ENCODE measurements around the gene ADGRG6. TPM values are rescaled to one million over a fixed set of nuclear protein-coding genes. Genes with fewer than 3 reads are reported as not detected.
"Not testable (repeated sequence)": the region's sequence is repeated elsewhere in the genome, so short reads cannot be mapped to it uniquely, and the experiment has no call there.

The ADGRG6 gene
- total RNA-seq, 4 donors from 2014 or later = 56.6 to 147 (median 69.1) TPM

- no peak overlapping the region for H3K4me3 ChIP-seq
Measured at GRCh38 chr6:142446576-142446975, 144.8 kb downstream of the ADGRG6 start.

GRCh38 chr6:142448091-142448729 lies 146.4 kb downstream of the ADGRG6 start:
- DNase-seq (ENCODE audit: low spot score in 2 of 2) = no peak
- H3K27me3 ChIP-seq = no peaks in the 10 kb centered on the region
- H3K4me3 ChIP-seq = no peak overlapping the region
- no peak overlapping the region for H3K27ac ChIP-seq
- no peaks in the 10 kb centered on the region for H3K4me1 ChIP-seq
- no peaks in the 10 kb centered on the region for H3K9me3 ChIP-seq
- WGBS = 100% methylated on average over 4 of the region's 4 CpGs
- TF ChIP-seq EP300 (IDR thresholded peaks at IDR 0.05) (no peak), POLR2AphosphoS5 (IDR thresholded peaks at IDR 0.05) (no peak), CTCF (IDR thresholded peaks at IDR 0.05) (no peak), POLR2A (IDR thresholded peaks at IDR 0.05) (no peak)
- H3K36me3 ChIP-seq = no peaks in the 10 kb centered on the region

More at GRCh38 chr6:142446576-142446975, 144.8 kb downstream of the ADGRG6 start:
- no peak for DNase-seq (ENCODE audit: low spot score in 2 of 2)
- 89% methylated on average over 4 of the region's 4 CpGs for WGBS
- Histone ChIP-seq H3K27me3 (no peaks in the 10 kb centered on the region), H3K4me1 (no peaks in the 10 kb centered on the region), H3K27ac (no peak overlapping the region), H3K36me3 (no peaks in the 10 kb centered on the region), H3K9me3 (no peaks in the 10 kb centered on the region)
- TF ChIP-seq CTCF (IDR thresholded peaks at IDR 0.05) (no peak), EP300 (IDR thresholded peaks at IDR 0.05) (no peak)

DNA sequence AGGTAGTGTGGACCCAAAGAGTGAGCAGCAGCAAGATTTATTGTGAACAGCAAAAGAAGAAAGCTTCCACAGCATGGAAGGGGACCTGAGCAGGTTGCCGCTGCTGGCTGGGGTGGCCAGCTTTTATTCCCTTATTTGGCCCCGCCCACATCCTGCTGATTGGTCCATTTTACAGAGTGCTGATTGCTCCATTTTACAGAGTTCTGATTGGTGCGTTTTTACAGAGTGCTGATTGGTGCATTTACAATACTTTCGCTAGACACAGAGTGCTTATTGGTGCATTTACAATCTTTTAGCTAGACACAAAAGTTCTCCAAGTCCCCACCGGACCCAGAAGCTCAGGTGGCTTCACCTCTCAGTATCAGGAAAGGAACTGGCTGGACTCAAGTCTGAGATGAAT lies 149.0 kb downstream of the ADGRG6 start:
- not testable (repeated sequence) for DNase-seq (ENCODE audit: low spot score in 2 of 2); H3K27me3 ChIP-seq; H3K4me3 ChIP-seq; H3K9me3 ChIP-seq; H3K27ac ChIP-seq; H3K4me1 ChIP-seq; H3K36me3 ChIP-seq
- 90% methylated on average over 5 of the region's 5 CpGs for WGBS

DNA sequence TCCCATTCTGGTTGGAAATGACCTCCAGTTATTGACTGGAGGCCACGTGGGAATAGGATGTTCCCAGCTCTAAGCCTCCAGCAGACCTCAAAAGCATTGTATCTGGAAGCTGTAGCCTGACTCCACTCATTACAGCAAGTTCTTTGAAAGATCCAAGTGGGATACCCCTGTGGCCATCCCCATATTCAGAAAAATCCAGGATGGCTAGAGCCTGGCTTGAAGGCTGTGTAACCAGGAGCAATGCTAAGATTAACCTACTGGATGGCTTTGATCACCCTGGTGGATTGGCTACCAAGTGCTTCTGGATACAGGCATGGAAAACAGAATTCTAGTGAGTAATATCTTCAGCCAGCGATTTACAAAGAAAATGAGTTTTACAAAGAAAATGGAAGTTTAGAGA lies 151.2 kb downstream of the ADGRG6 start:
- 80% methylated on average over 2 of the region's 2 CpGs for WGBS
- Histone ChIP-seq H3K4me3 (no peak overlapping the region), H3K27ac (no peak overlapping the region), H3K4me1 (no peaks in the 10 kb centered on the region), H3K36me3 (no peaks in the 10 kb centered on the region), H3K27me3 (no peaks in the 10 kb centered on the region), H3K9me3 (no peaks in the 10 kb centered on the region)
- no peak for DNase-seq (ENCODE audit: low spot score in 2 of 2)
- TF ChIP-seq EP300 (IDR thresholded peaks at IDR 0.05) (no peak), POLR2A (IDR thresholded peaks at IDR 0.05) (no peak), CTCF (IDR thresholded peaks at IDR 0.05) (no peak), POLR2AphosphoS5 (IDR thresholded peaks at IDR 0.05) (no peak)

DNA sequence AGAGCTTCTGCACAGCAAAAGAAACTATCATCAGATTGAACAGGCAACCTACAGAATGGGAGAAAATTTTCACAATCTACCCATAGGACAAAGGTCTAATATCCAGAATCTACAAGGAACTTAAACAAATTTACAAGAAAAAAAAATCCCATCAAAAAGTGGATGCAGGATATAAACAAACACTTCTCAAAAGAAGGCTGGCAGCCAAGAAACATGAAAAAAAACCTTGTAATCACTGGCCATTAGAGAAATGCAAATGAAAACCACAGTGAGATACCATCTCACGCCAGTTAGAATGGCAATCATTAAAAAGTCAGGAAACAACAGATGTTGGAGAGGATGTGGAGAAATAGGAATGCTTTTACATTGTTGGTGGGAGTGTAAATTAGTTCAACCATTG lies 152.4 kb downstream of the ADGRG6 start:
- not testable (repeated sequence) for H3K36me3 ChIP-seq; H3K4me1 ChIP-seq; H3K9me3 ChIP-seq; H3K27ac ChIP-seq; H3K4me3 ChIP-seq; H3K27me3 ChIP-seq; DNase-seq (ENCODE audit: low spot score in 2 of 2)
- 68% methylated on average over 1 of the region's 1 CpG for WGBS

DNA sequence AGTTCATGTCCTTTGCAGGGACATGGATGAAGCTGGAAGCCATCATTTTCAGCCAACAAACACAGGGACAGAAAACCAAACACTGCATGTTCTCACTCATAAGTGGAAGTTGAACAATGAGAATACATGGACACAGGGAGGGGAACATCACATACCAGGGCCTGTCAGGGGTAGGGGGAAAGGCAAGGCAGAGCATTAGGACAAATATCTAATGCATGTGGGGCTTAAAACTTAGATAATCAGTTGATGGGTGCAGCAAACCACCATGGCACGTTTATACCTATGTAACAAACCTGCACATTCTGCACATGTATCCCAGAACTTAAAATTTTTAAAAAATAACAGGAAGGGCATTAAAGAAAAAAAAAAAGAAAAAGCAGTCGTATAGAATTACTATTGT lies 153.0 kb downstream of the ADGRG6 start:
- 78% methylated on average over 2 of the region's 2 CpGs for WGBS
- not testable (repeated sequence) for DNase-seq (ENCODE audit: low spot score in 2 of 2); H3K4me1 ChIP-seq; H3K27me3 ChIP-seq; H3K36me3 ChIP-seq; H3K4me3 ChIP-seq; H3K9me3 ChIP-seq; H3K27ac ChIP-seq

DNA sequence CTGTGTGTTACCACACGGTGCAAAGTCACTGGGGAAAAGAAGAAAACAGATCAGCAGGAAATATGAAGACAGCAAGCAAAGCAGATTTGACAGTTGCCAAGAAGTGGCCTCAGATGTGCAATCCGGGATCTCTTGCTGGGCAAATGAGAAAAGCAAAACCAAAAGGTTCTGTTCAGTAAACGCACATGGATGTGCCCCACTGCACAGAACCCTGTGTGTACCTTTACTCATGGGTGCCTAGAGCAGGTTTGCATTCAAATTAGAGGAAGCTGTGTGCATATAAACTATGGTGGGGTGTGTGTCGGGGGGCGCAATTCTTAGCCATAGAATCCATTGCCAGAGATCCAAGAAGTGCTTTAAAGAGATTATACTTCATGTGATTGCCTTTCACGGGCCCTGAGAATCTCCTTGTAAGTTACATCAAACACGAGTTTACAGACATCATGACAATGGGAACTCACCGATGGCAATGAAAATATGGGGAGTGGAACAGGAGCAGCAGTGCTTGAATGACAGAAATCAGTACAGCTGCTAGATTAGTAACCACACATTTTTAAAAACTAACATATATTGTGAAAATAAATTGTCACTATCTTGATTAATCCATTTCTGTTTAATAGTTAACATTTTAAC lies 154.3 kb downstream of the ADGRG6 start:
- no peak for TF ChIP-seq POLR2A (IDR thresholded peaks at IDR 0.05)
- TF ChIP-seq EP300 (IDR thresholded peaks at IDR 0.05) = no peak
- no peak for TF ChIP-seq POLR2AphosphoS5 (IDR thresholded peaks at IDR 0.05)
- no peak for TF ChIP-seq CTCF (IDR thresholded peaks at IDR 0.05)
- no peak for DNase-seq (ENCODE audit: low spot score in 2 of 2)
- H3K9me3 ChIP-seq = no peaks in the 10 kb centered on the region
- WGBS = 80% methylated on average over 8 of the region's 8 CpGs
- no peak overlapping the region for H3K27ac ChIP-seq
- H3K27me3 ChIP-seq = no peaks in the 10 kb centered on the region
- no peaks in the 10 kb centered on the region for H3K4me1 ChIP-seq
- no peak overlapping the region for H3K4me3 ChIP-seq
- H3K36me3 ChIP-seq = no peaks in the 10 kb centered on the region

All from suprapubic skin (tissue), 4 donors.